Central memory CD4-positive, alpha-beta T cell (primary cell): ENCODE results near the gene ATRIP.
"Not testable (repeated sequence)": the region's sequence is repeated elsewhere in the genome, so short reads cannot be mapped to it uniquely, and the experiment has no call there.

Experiments used
- DNase-seq: peaks from one replicate; pipeline ENCODE4 v3.0.0; 2022

The ATRIP gene

DNA sequence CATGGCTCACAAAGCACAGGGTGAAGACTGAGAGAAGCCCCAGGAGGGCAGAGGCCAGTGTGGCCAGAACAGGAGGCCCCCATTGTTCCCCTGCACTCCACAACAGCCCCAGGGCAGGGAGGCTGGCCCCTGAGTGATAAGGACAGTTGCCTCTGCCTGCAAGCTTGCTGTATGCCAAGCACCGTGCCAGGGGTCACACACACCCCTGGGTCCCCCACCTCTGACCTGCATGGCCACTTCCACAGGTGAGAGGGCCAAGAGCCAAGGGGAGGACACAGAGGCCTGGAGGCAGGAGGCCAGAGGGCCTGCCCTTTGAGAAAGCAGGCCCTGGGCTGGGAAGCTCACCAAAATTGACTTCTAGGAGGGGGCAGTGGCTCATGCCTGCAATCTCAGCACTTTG, 23.7 kb downstream of the ATRIP start:
- no peak for DNase-seq

DNA sequence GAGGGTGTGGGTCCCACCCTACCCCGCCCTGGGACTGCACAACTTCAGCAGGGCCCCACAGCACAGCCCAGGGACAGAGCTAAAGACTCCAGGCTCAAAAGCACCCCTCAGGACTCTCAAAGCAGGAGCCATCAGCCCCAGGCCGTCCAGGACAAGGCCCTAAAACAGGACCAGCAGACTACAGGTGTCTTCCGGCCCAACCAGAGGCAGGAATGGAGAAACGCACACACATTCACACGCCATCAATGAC, 26.1 kb downstream of the ATRIP start:
- no peak for DNase-seq

DNA sequence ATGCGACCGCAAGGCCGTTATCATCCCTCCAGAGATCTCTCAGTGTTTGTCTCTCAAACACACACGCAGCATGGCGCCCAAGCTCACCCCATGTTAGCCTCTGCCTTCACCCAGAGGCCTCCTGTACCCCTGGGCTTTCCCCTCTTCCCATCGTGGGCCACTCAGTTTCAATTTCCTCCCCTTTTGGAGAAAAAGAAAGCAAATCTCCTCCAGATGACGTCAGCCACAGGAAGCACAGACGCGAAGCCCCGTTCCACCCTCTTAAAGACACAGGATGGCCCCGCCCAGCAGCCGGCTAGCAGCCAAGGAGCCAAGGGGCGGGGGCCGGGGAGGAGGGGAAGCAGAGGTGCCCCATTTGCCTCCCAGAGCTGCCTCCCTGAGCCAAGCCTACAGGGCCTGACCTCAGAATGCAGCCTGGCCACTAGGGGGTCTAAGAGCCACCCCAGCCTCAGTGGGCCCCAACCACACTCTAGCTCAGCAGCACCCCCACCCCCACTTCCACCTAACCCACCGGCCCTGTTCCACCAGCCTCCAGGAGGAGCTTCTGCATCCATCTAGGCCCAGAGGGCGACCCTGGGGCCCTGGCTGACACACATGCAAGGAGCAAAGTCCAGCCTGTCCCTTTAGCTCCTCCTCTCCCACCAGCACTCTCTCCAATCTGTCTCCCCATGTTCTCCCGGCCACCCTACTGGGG, 26.5 kb downstream of the ATRIP start:
- peak; percentile 96 for DNase-seq

- no peak for DNase-seq
These were observed 27.0 kb downstream of the ATRIP start for GRCh38 chr3:48473617-48473952.

DNA sequence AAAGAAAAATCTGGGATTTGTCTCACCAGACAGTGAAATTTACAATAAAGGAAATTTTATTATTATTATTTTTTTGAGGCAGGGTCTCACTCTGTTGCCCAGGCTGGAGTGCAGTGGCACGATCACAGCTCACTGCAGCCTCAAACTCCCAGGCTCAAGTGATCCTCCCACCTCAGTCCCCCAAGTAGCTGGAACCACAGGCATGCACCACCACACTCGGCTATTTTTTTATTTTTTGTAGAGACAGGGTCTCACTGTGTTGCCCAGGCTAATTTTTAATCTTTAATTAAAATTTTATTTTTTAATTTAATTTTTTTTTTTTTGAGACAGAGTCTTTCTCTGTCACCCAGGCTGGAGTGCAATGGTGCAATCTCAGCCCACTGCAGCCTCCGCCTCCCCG, 27.5 kb downstream of the ATRIP start:
- DNase-seq = not testable (repeated sequence)

DNA sequence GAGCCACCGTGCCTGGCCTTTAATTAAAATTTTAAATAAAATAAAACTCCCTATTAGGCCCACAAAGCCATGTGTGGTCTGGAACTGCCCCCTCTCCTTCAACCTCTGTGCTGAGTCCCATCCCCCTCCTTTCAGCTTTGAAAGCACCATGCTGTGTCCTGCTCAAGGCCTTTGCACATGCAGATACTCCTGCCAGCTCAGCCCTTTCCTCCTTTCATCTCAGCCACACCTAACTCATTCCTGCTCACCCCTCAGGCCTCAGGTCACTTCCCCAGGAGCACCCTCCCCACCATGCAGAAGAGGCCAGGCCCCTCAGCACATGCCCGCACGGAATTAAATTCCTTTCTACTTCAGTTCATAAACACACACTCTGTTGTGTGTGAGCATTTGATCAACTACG, 28.1 kb downstream of the ATRIP start:
- DNase-seq = no peak

DNA sequence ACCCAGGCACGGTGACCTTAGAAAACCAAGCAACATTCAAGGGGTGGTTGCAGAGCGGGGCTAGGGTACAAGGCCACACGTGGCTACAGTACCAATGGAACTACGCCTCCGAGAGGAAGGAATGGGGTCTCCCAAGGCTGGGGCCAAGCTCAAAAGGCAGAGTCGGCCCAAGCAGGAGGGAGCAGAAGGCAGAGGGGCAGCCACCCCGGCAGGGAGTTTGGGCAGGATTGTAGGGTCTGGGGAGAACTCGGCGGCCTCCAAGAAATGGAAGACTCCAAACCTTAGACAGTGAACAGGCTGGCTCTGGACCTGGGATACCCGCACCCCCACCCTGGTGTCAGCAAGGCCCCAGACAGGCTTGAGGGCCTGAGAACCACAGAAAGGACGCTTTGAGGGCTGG, 28.7 kb downstream of the ATRIP start:
- no peak for DNase-seq

- no peak for DNase-seq
These were observed 30.0 kb downstream of the ATRIP start for GRCh38 chr3:48476426-48477053.

DNA sequence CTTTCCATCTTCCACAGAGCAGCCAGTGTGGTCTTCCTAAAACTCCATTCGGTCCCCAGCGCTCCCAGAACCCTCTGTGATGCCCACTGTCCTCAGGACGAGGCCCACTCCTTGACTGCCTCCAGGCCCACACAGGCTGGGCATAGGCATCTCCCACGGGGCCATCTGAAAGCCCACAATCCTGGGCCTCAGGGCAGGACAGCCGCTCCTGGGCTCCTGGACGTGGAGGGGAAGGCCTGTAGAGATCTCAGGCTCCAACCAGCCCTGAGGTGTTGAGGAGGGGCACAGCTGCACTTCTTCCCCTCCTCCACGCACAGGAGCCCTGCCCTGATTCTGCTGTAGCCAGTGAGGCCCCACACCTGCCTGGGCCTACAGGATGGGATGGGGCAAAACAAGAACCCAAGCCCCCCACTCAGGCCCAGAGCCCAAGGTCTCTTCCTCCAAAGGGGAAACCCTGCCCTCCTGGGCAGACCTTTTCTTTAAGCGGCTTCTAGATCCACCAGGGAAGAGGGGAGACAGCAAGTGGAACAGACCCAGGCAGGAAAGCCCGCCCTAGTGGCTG, 31.5 kb downstream of the ATRIP start:
- DNase-seq = no peak

- DNase-seq = peak; percentile 87
These were observed 32.4 kb downstream of the ATRIP start for GRCh38 chr3:48478626-48479555.

GRCh38 chr3:48480891-48481290, 34.4 kb downstream of the ATRIP start:
- not testable (repeated sequence) for DNase-seq

GRCh38 chr3:48482822-48483221, 36.3 kb downstream of the ATRIP start:
- DNase-seq = not testable (repeated sequence)

GRCh38 chr3:48486952-48487351, 40.4 kb downstream of the ATRIP start:
- no peak for DNase-seq

GRCh38 chr3:48492461-48493202, 46.1 kb downstream of the ATRIP start:
- DNase-seq = no peak

DNA sequence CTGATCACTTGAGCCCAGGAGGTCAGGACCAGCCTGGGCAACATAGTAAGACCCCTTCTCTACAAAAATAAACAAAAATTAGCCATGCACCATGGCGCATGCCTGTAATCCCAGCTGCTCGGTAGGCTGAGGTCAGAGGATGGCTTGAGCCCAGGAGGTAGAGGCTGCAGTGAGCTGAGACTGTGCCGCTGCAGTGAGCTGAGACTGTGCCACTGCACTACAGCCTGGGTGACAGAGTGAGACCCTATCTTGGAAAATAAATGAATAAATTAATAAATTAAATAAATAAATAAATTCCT, 46.6 kb downstream of the ATRIP start:
- DNase-seq = no peak

- DNase-seq = no peak
These were observed 54.1 kb downstream of the ATRIP start for GRCh38 chr3:48500656-48501055.

DNA sequence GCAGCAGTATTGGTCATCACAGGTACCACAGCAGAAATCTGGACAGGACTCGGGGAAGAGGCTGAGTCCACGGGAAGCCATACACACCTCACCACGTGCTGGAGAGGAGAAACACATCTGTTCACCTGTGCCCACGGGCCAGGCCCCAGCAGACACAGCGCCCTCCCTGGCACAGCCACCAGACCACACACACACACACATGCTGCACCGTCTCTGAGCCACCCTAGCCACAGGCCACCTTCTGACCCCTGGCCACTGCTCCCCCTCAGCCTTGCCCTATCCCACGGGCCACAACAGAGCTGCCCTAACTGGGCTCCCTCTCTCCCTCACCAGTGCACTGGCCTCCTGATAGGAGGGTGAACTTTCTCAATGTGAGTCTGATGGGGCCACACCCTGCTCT, 54.7 kb downstream of the ATRIP start:
- DNase-seq = no peak

DNA sequence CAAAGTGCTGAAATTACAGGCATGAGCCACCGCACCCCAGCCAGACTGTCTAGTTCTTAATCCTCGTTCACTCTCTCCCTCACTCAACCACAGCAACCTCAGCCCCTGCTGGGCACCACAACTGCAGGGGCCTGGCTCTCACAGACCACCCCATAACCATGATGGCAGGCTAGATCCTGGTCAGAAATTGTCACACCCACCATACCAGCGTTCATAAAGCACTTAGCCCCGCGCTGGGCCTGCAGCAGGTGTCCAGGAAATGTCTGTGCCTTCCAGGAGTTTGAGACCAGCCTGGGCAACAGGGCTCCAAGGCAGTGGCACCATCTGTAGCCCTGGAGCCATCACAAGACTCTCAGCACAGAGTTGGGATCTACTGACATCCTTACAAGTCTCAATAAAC, 55.6 kb downstream of the ATRIP start:
- DNase-seq = no peak

DNA sequence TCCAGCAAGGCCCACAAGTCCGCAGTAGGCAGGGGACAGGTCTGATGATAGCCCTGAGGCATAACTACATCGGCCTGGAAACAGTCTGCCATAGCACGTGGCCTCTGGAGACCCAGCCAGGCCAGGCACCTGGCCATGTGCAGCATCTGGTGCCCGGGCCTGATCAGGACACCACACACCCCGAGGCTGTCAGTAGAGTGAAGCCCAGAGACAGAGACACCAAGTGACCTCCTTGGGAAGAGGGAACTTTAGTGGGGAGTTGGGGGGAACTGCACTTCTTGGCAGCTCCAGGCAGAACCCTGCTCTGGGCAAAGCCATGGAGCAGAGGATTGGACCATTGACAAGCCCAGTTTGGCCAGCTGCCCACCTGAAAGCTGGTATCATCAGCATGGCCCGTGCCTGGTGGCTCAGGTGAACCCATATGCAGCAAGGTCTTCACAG, 56.2 kb downstream of the ATRIP start:
- no peak for DNase-seq

DNA sequence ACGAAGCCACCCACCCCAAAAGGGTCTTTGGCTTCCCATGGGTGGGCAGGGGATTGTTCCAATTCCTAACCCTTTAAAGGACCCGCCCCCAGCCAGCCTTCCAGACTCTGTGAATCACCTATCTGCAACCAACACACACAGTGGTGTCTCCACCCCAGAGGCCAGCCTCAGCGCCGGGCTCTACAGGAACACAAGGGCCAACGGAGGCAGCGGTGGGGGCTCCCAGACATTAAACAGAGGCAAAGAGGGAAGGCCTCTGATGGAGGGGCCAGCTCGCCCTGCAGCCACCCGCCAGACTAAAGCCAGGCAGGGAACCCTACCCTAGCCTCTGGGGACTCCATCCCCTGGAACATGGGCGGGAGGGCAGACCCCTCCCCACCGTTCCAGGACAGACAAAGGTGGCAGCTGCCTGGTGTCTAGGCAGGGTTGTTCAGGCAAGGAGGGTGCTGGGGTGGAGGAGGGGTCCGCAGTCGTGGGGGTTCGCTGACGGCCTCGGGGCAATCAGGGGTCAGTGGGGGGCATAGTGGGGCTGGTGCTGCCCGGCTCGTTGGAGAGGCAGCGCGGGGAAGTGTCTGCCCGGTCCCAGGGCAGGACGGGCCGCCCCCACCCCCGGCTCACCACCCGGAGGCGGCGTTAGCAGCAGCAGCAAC, 57.0 kb downstream of the ATRIP start:
- DNase-seq = no peak

DNA sequence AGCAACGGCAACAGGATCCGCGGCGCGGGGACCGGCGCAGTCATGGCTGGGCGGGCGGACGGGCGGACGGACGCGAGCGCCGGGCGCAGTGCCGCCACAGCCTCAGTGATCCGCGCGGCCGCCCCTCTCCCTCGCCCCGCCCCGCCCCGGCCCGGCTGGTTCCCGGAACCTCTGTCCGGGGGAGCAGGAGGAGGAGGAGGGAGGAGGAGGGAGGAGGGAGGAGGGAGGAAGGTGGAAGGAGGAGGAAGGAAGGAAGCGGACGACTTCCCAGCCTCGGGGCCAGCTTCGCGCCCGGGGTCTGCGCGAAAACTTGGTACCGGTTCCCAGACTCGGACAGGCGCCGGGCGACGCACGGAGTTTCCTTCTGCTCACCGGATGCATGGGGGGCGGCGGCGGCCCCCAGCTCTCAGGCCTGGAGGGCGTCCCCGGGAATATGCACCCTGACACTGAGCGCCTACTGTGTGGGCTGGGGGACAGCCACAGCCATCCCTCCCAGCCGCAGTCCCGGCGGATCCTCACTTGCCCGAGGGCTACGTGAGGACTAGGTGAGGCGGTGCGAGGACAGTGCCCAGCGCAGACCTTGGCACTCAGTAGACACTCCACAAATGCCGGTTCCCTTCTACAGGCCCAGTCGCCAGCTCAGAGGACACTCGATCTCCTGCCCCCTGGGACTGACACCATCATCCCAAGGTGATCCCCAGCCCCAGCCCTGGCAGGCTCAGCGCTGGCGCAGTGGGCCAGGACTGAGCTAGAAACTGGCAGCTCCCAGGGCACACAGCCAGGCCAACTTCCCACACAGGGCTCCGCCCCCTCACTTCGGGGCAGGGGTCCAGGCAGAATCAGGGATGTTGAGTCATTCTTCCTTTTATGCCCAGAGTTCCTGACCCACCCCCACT, 57.8 kb downstream of the ATRIP start, which contains the start of gene SHISA5:
Gene SHISA5 (minus strand): TSS at position 124 of the 896 bp plus-strand sequence. CDS start 80 bp downstream, at position 44.
- DNase-seq = peak; percentile 44
